NCI-H146 treated with DMSO at 0.1 percent for 48 hours (cell line): ENCODE results near the gene RBM4B.

Experiments used
- DNase-seq: peaks from one replicate; lab custom pipeline; 2025; ENCODE audit not compliant: unreplicated experiment; lab: John Stamatoyannopoulos, UW

RBM4B gene

GRCh38 chr11:66687831-66688281 is 10.2 kb upstream of the RBM4B start:
- no peak for DNase-seq

DNA sequence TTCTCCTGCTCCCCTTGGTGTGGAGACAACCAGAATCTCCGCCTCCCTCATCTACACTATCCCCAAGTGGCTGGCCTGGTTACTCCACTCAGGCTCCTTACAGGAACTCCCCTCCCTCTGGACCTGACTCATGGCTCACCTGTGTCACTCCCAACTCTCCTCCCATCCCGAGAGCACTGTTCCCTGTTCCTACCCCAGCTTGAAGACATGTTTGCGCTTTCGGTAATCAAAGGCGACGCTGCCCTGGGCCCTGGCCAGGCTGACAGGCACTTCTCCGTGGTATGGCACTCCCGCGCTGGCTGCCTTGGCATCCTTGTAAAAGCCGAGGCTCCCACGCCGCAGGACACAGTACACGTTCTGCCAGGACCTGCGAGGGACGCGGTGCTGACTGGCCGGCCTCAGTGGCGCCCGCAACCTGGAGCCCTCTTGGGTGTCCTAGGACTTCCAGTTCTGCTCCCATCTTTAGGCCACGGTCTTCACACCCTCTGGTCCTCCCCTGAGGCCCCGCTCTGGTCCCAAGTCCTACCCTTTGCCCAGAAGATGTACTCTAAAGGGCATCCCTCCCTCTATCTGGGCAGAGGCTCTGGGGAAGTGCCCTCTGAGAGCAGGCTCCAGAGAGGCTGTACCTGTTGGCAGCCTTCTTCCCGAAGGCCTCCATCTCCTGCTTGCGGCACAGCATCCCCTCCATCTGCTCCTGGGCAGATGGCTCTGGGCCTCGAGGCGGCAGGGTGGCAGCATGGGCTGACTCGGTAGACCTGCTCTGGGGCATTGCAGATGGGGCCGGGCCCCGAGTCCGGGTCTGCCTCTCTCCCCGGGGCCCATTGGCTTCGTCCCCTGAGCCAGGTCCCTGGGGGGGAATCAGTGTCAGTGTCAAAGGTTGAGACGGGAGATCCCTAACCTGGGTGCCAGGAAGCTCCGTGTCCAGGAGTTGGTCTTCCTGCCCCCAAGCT is 9.4 kb upstream of the RBM4B start:
- DNase-seq: no peak

- no peak for DNase-seq
Measured at GRCh38 chr11:66686100-66686785, 8.6 kb upstream of the RBM4B start.

- DNase-seq: no peak
Measured at GRCh38 chr11:66685276-66686099, 7.8 kb upstream of the RBM4B start.

- DNase-seq: no peak
Measured at GRCh38 chr11:66684635-66685034, 6.9 kb upstream of the RBM4B start.

DNA sequence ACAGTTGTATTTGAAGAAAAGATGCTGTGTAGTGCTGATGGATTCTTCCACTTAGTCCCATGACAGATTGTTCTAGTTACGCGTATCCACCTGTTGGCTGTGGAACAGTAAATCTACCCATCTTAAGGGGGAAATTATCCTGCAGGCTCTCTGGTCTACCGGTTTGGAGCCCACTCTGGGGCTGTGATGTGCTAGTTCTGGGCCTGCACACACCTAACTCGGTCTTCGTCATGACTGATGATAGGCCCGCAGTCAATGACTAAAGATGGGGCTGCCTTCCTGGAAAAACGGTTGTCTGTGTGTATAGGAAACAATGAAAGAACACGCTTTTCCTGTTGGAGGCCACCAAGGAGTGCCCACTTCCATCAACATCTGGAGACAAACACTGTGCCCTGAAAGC is 6.2 kb upstream of the RBM4B start:
- no peak for DNase-seq

- no peak for DNase-seq
Measured at GRCh38 chr11:66680966-66681645, 3.4 kb upstream of the RBM4B start.

DNA sequence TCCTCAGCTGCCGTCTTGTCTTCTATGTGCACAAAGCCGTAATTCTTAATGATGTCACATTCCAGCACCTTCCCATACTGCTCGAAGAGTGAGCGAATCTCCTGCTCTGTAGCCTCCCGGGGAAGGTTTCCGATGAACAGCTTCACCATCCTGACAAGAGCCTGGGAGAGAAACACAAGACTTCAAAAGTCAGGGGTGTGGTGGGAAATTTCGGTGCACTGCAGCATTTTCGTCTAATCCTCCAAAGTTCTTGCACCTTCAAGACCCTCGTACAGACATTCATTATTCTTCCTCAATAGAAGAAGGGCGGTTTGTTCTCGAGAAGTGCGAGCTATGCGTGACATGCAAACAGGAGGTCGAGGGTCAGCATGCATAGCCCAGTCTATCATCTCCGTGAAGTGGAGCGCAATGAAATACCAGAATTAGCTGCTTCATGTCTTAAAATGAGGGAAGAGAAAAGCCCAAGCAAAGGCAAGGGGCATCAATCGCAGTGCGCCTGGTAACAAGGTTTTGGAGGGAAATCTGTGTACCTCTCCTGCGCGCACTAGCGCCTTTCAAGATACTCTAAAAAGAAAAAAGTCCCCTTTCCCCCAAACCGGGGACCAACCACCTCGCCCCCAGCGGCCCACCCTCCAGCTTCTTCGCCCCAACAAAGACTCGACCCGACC is 622 bp downstream of the RBM4B start:
- no peak for DNase-seq

GRCh38 chr11:66676282-66676919 is 1.3 kb downstream of the RBM4B start:
- no peak for DNase-seq

- DNase-seq: no peak
Measured at GRCh38 chr11:66674964-66675602, 2.6 kb downstream of the RBM4B start.

- DNase-seq: no peak
Measured at GRCh38 chr11:66670816-66671215, 6.9 kb downstream of the RBM4B start.

- no peak for DNase-seq
Measured at GRCh38 chr11:66665369-66665768, 12.3 kb downstream of the RBM4B start.

DNA sequence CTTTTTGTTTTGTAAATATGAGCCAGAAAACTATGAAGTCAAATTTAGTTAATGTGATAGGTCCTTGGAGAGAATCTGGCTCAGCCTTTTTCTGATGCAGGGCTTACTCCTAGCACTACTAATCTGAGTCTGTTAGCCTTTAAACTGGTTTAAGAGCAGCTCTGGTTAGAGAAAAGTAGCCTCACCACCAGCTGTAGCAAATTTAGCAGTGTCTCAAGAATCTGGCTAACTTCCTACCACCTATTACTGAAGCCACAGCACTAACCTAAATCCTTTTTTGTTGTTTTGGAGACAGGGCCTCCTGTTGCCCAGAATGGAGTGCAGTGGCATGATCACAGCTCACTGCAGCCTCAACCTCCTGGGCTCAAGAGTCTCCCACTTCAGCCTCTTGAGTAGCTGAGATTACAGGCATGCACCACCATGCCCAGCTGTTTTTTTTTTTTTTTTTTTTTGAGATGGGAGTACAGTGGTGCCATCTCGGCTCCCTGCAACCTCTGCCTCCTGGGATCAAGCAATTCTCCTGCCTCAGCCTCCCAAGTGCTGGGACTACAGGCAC is 13.9 kb downstream of the RBM4B start:
- DNase-seq: no peak

- DNase-seq: no peak
Measured at GRCh38 chr11:66659763-66660162, 17.9 kb downstream of the RBM4B start.

DNA sequence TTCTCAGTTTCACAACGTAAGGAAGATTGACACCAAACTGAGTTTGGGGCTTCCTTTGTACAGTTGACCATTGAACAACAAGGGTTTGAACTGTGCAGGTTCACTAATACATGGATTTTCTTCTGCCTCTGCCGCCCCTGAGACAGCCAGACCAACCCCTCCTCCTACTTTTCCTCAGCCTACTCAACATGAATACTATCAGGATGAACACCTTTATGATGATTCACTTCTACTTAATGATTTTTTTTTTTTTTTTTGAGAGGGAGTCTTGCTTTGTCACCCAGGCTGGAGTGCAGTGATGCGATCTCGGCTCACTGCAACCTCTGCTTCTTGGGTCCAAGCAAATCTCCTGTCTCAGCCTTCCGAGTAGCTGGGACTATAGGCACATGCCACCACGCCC is 24.6 kb downstream of the RBM4B start:
- no peak for DNase-seq

GRCh38 chr11:66652651-66653050 is 25.0 kb downstream of the RBM4B start:
- no peak for DNase-seq

GRCh38 chr11:66651016-66651415 is 26.7 kb downstream of the RBM4B start:
- DNase-seq: no peak

- no peak for DNase-seq
Measured at GRCh38 chr11:66649903-66650302, 27.8 kb downstream of the RBM4B start.

DNA sequence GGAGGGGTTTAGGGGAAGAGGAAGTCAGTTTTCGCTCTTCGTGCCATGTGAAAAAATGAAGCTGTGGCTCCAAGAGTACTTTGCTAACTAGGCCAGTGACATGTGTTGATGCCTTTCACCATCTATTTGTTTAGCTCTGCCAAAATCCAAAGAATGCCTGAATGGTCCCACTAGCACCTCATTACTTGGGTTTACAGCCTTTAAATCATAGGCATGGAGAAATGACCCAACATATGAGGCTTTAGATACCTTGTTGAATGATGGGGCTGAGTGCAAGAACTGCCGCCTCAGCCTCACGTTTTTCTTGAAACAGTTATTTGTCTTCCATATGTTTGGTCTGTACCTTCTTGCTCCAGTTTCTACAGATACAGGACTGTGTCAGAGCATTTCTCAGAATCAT is 30.9 kb downstream of the RBM4B start:
- no peak for DNase-seq
